Tibial nerve (tissue), 4 donors: ENCODE data around the gene MYO3B. TPM values are rescaled to one million over a fixed set of nuclear protein-coding genes. Genes with fewer than 3 reads are reported as not detected.

Experiments used
- DNase-seq, 2 donors: peaks; one replicate each; pipeline ENCODE4 v3.0.0-alpha.2; 2019; ENCODE audit warnings: low spot score in 2 of 2
- H3K27ac ChIP-seq, 4 donors: fragments of 200-600 bp; sonication (generic) in 3 of 4; one replicate each; pipeline ENCODE4 v1.5.1; 2017 to 2019; ENCODE audit warnings: mild to moderate bottlenecking in 1 of 4
- H3K27me3 ChIP-seq, 2 donors: fragments of 200-600 bp; sonication (generic) in 1 of 2; one replicate each; pipeline versions ENCODE4 v1.5.1 to v1.6.0; 2017 to 2019
- H3K36me3 ChIP-seq, 3 donors: fragments of 200-600 bp; sonication (generic); one replicate each; pipeline ENCODE4 v1.5.1; 2018 to 2019
- H3K4me1 ChIP-seq, 4 donors: fragments of 200-600 bp; sonication (generic) in 3 of 4; one replicate each; pipeline ENCODE4 v1.5.1; 2017 to 2019
- H3K4me3 ChIP-seq, 4 donors: fragments of 200-600 bp; sonication (generic) in 3 of 4; one replicate each; pipeline ENCODE4 v1.5.1; 2017 to 2019; ENCODE audit warnings: mild to moderate bottlenecking in 1 of 4, moderate library complexity in 1 of 4
- H3K9me3 ChIP-seq, 4 donors: fragments of 200-600 bp; sonication (generic) in 3 of 4; one replicate each; pipeline ENCODE4 v1.5.1; 2017 to 2019
- EP300 ChIP-seq, 2 donors: sonication (generic); formaldehyde crosslinking; IDR thresholded peaks; one replicate each; pipeline ENCODE4 v1.6.1; 2017; ENCODE audit warnings: antibody characterized with exemption in 2 of 2, mild to moderate bottlenecking in 1 of 2
- POLR2A ChIP-seq, 2 donors: fragments of 450-650 bp; IDR thresholded peaks; one replicate each; pipeline ENCODE4 v1.6.1; 2017; ENCODE audit warnings: antibody characterized with exemption in 2 of 2, mild to moderate bottlenecking in 2 of 2, moderate library complexity in 2 of 2
- WGBS, 2 donors: methylation state at CpG; one replicate each; pipeline ENCODE4 v1.1.5; 2018; 5-methylcytosine and 5-hydroxymethylcytosine counted together
- total RNA-seq, 4 donors: library from RNA; depleted of rRNA; stranded (reverse); fragments of >200 nt; gene quantifications; one replicate each; pipeline ENCODE4 v1.1.0, GENCODE V29; 2016
- TF ChIP-seq, protein P1 (sequence below), 5 experiments: fragments of 200-600 bp in 3 of 5; fragments of 450-650 bp in 2 of 5; sonication (generic) in 3 of 5; IDR thresholded peaks; one replicate each; pipeline ENCODE4 v1.5.1; 2016 to 2019; ENCODE audit warnings: antibody characterized with exemption in 5 of 5, mild to moderate bottlenecking in 3 of 5, moderate library complexity in 2 of 5

Gene MYO3B
- total RNA-seq, 4 donors from 2014 or later: 0.22 to 0.63 (median 0.39) TPM; not detected in 1

DNA sequence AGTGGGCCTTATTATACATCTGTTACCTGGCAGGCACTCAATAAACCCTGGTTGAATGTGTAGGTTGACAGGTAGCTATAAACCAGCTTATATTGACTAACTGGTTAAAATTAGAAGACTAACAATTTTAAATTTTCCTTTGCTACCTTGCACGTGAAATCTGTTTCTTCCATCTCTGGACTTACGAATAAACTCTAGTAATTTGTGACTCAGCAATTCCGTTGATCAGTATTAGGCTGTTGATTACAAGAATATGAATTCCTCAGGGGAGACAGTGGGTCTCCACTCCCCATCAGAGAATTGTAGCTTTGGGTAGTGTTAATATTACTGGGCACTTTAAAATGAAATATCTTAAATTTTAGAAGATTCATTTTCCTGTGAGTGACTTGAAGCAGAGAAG lies 399.4 kb downstream of the MYO3B start:
- Histone ChIP-seq H3K9me3 (no peaks in the 10 kb centered on the region), H3K4me1 (no peaks in the 10 kb centered on the region), H3K27me3 (no peaks in the 10 kb centered on the region), H3K27ac (no peak overlapping the region), H3K36me3 (no peaks in the 10 kb centered on the region), H3K4me3 (no peak overlapping the region)
- DNase-seq: no peak
- WGBS, 2 donors: 92 to 93% methylated on average over 3 of the region's 3 CpGs
- no peak for TF ChIP-seq POLR2A (IDR thresholded peaks at IDR 0.05)
- TF ChIP-seq EP300 (IDR thresholded peaks at IDR 0.05): no peak
- TF ChIP-seq, protein P1, sequence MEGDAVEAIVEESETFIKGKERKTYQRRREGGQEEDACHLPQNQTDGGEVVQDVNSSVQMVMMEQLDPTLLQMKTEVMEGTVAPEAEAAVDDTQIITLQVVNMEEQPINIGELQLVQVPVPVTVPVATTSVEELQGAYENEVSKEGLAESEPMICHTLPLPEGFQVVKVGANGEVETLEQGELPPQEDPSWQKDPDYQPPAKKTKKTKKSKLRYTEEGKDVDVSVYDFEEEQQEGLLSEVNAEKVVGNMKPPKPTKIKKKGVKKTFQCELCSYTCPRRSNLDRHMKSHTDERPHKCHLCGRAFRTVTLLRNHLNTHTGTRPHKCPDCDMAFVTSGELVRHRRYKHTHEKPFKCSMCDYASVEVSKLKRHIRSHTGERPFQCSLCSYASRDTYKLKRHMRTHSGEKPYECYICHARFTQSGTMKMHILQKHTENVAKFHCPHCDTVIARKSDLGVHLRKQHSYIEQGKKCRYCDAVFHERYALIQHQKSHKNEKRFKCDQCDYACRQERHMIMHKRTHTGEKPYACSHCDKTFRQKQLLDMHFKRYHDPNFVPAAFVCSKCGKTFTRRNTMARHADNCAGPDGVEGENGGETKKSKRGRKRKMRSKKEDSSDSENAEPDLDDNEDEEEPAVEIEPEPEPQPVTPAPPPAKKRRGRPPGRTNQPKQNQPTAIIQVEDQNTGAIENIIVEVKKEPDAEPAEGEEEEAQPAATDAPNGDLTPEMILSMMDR (IDR thresholded peaks at IDR 0.05): no peak

DNA sequence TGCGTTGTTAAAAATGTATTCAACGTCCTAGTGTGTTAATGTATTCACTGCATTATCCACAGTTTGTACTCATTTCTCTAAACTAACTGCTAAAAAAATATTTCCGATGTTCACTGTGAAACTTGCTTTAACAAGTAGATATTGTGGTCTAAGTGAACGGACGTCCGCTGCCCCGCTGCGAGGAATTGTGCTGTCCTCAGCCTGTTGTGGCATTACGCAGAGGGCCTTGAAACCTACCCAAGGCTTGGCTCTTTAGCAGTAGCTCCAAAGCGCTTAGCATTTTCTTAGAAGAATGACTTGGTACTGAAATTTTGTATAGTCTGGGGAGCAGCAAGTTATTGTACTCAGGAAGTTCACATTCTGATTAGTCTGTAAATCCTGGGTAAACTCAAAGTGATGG lies 400.7 kb downstream of the MYO3B start:
- no peaks in the 10 kb centered on the region for H3K4me1 ChIP-seq
- H3K9me3 ChIP-seq: no peaks in the 10 kb centered on the region
- H3K36me3 ChIP-seq: no peaks in the 10 kb centered on the region
- no peak overlapping the region for H3K4me3 ChIP-seq
- WGBS, 2 donors: 92 to 95% methylated on average over 10 of the region's 10 CpGs
- H3K27me3 ChIP-seq: no peaks in the 10 kb centered on the region
- no peak for DNase-seq
- TF ChIP-seq EP300 (IDR thresholded peaks at IDR 0.05): no peak
- TF ChIP-seq, protein P1 (IDR thresholded peaks at IDR 0.05): no peak
- TF ChIP-seq POLR2A (IDR thresholded peaks at IDR 0.05): no peak
- H3K27ac ChIP-seq: no peak overlapping the region

DNA sequence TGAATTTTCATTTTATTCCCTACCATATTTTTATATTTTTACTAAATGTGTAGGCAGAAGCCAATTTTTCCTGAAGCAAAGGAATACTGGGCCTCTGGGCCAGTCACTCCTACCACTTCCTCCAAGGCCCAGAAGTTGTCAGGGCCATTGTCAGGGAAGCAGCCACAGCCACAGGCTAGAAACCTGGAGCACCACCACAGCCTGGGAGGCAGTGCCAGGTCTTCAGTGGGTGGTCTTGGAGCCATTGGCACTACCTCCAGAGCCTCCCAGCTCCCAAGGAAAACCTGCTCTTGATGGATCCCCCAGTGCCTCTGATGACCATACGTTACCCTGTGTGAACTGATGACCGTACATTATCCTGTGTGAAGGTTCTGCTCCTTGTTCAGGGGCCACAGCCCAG lies 401.6 kb downstream of the MYO3B start:
- Histone ChIP-seq H3K4me1 (no peaks in the 10 kb centered on the region), H3K9me3 (no peaks in the 10 kb centered on the region), H3K4me3 (no peak overlapping the region), H3K27ac (no peak overlapping the region), H3K36me3 (no peaks in the 10 kb centered on the region), H3K27me3 (no peaks in the 10 kb centered on the region)
- DNase-seq: no peak
- 51 to 52% methylated on average over 2 of the region's 2 CpGs for WGBS, 2 donors
- TF ChIP-seq POLR2A (IDR thresholded peaks at IDR 0.05) (no peak), EP300 (IDR thresholded peaks at IDR 0.05) (no peak)
- TF ChIP-seq, protein P1 (IDR thresholded peaks at IDR 0.05): no peak

DNA sequence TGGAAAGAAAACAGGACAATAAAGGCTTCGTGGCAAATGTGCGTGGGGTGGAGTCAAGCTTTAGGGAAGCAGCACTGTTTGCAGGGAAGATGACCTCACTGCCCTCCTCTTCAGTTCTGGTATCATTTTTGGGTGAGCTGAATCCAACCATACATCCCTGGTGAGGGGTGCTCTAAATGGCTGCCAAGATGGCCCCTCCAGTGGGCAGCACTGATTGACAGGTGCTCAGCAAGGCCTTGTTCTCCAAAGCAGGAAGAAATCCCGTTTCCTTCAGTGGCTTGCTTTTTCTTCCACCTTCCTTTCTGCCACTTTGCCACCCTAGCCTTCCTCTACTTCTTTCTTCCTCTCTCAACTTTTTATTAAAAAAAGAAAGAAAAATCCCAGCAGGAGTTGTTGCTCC lies 404.4 kb downstream of the MYO3B start:
- TF ChIP-seq, protein P1 (IDR thresholded peaks at IDR 0.05): no peak
- TF ChIP-seq EP300 (IDR thresholded peaks at IDR 0.05): no peak
- no peak for TF ChIP-seq POLR2A (IDR thresholded peaks at IDR 0.05)
- Histone ChIP-seq H3K9me3 (no peaks in the 10 kb centered on the region), H3K4me3 (no peak overlapping the region), H3K27ac (no peak overlapping the region), H3K36me3 (no peaks in the 10 kb centered on the region), H3K27me3 (no peaks in the 10 kb centered on the region), H3K4me1 (no peaks in the 10 kb centered on the region)
- DNase-seq: no peak
- 72 to 75% methylated on average over 3 of the region's 3 CpGs for WGBS, 2 donors

DNA sequence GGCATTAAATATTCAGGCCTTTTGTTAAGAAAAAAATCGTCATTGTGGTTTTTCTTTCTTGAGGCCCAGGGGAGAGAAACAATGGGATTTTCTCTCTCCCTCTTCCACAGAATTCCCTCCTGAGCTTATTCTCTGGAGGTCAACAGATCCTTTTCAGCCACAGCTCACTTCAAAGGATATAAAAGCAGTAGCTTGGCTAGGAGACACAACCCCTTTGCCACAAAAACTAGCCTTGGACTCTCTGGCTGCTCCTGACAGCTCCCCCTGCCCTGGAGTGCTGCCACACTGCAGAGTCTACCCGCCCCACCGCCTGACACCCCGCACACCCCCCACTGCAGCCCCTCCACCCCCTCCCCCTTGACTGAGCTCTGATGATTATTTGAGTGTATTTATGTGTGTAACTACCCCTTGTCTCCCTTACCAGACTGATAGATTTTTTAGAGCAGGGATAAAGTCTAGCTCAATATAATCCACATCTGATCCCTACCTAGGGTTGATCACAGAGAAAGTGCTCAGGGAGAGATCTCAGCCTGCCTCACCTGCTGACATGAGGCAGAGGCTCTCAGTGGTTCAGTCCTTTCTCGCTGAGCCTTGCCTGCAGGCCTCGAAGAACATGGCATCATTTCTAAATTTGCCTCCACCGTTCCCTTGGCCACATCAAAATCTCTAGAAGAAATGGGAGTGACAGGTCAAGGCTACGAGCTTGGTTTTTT lies 405.0 kb downstream of the MYO3B start:
- Histone ChIP-seq H3K27ac (no peak overlapping the region), H3K9me3 (no peaks in the 10 kb centered on the region), H3K36me3 (no peaks in the 10 kb centered on the region), H3K4me1 (no peaks in the 10 kb centered on the region), H3K27me3 (no peaks in the 10 kb centered on the region), H3K4me3 (no peak overlapping the region)
- WGBS, 2 donors: 59 to 76% methylated on average over 8 of the region's 8 CpGs
- TF ChIP-seq, protein P1 (IDR thresholded peaks at IDR 0.05): no peak
- TF ChIP-seq EP300 (IDR thresholded peaks at IDR 0.05) (no peak), POLR2A (IDR thresholded peaks at IDR 0.05) (no peak)
- DNase-seq: no peak
